Measurements from ENCODE around the gene CKS2.
A peak's percentile ranks its signal among the peaks of the same experiment; 100 is the strongest.
"Not testable (repeated sequence)": the region's sequence is repeated elsewhere in the genome, so short reads cannot be mapped to it uniquely, and the experiment has no call there.

CKS2 gene

GRCh38 chr9:89311346-89312221, 589 bp downstream of the CKS2 start:
- no peak for DNase-seq (ENCODE audit: low spot score)

- no peak for DNase-seq (ENCODE audit: low spot score)
Measured at GRCh38 chr9:89312222-89312571, 1.2 kb downstream of the CKS2 start.

DNA sequence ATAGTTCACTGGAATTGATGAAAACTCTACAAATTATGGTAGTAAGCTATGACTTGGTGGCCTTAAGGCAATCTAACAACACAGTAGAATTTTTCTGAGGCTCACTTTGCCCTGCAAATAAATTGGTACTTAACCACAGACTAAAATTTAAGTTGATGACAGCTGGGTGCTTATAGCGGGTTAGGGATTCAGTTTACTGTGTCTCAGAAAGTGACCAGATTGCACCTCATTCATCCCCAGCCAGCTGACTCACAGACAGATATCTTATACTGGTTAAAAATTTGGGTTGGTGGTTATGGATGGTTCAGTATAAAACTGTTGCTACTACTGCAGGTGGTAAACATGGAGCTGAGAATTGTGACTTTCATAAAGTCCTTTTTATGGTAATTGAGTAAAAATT, 2.8 kb downstream of the CKS2 start:
- DNase-seq (ENCODE audit: low spot score) = no peak

DNA sequence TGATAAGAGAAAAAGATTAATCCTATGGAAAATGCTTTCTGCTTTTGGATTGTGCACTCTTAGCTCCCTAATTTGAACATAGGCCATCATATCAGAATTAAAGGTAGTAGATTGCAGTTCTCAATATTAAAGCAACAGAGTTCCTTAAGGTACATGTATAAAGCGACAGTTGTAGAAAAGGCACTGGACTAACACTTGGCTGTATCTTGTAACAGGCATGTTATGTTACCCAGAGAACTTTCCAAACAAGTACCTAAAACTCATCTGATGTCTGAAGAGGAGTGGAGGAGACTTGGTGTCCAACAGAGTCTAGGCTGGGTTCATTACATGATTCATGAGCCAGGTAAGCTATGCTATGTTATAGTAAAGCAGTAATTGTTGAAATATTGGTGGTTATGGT, 4.0 kb downstream of the CKS2 start:
- DNase-seq (ENCODE audit: low spot score) = no peak

DNA sequence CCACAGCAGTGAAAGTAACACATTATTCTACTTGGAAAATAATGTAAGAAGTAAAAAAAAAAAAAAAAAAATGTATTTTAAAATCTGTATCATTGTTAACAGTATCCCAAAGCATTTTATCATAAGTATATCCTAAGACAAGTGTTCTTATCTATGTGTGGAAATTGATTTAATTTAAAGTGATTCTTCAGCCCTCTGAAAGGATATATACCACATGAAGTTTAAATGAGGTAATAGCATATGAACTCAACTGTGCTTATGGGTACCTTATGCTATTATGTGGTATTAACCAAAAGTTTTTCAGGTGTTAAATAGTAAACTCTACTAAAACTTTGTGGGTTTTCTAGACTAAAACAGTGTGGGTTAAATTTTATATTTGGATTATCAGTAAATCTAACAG, 4.5 kb downstream of the CKS2 start:
- DNase-seq (ENCODE audit: low spot score) = no peak

- DNase-seq (ENCODE audit: low spot score) = no peak
Measured at GRCh38 chr9:89317282-89317681, 6.3 kb downstream of the CKS2 start.

DNA sequence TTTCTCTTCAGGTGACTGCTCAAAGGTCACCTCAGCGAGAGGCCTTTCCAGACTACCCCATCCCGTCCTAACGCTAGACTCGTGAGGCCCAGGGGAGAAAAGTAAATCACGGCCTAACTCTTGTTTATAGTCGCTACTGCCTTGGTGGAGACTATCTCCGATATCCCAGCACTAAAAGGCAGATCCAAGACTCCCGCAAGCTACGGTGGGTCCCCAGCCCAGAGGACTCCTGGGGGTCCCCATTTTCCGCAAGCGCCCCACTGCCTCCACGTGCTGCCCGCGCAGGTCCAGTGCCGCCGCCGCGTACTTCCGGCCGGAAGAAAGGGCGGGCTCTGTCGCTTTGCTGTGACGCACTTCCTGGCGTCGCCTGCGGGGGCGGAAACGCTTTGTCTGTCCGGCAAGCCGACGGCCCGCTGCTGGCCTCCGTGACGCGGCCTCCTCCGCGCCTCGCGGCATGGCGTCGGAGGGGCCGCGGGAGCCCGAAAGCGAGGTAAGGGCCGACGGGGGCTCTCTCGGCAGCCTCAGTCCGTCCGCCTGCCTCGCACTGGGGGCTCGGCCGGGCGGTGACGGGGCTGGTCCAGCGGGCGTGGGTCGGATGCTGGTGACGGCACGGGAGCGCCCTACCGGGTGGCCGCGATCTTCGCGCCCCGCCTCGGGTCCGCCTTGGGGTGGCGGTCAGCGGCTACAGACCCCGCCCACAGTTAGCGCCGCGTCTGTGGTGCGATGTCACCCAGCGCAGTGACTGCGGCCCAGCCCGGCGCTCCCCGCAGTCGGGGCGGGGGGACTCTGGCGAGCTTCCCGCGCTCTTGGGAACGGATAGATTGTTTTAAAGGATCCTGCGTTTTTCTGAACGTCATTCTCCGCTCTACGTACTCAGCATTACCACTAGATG, 7.4 kb downstream of the CKS2 start, which contains the start of gene SECISBP2:
Gene SECISBP2, plus strand, starts transcription at position 378 of the 892 bp plus-strand sequence. Its CDS starts 77 bp downstream, at position 455.
- peak; percentile 73 for DNase-seq (ENCODE audit: low spot score)

GRCh38 chr9:89319015-89319905, 8.3 kb downstream of the CKS2 start:
- DNase-seq (ENCODE audit: low spot score) = no peak

DNA sequence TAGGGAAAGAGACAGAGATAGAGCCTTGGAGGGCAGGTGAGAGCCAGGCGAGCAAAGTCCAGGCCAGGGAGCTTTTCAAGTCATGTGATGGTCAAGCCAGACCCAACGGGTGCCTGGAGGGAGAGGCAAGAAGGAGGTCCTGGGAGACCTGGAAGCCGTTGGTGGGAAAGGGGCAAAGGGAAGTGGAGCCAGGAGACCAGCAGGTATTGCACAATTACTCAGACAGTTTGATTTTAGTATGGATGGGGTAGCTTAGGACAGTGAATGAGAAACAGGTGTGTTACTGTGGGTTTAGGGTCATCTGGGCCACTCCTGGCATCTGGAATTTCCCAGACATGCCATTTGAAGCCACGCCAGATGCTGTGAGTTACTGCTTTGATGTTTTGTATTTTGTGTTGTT, 12.4 kb downstream of the CKS2 start:
- DNase-seq (ENCODE audit: low spot score) = no peak

- no peak for DNase-seq (ENCODE audit: low spot score)
Measured at GRCh38 chr9:89325733-89326132, 14.7 kb downstream of the CKS2 start.

DNA sequence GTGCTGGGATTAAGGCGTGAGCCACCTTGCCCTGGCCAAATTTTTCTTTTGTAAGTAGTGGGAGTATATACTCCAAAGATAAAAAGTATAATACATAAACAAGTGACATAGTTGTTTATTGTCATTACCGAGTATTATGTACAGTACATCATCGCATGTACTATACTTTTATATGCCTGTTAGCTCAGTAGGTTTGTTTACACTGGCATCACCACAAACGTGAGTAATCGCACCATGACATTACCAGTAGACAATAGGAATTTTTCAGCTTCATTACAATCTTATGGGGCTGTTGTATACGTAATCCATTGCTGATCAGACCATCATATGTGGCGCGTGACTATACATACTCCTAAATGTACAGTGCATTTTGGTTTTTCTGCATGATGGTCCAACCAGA, 17.1 kb downstream of the CKS2 start:
- no peak for DNase-seq (ENCODE audit: low spot score)

GRCh38 chr9:89329917-89330316, 18.9 kb downstream of the CKS2 start:
- no peak for DNase-seq (ENCODE audit: low spot score)

GRCh38 chr9:89330513-89330912, 19.5 kb downstream of the CKS2 start:
- no peak for DNase-seq (ENCODE audit: low spot score)

DNA sequence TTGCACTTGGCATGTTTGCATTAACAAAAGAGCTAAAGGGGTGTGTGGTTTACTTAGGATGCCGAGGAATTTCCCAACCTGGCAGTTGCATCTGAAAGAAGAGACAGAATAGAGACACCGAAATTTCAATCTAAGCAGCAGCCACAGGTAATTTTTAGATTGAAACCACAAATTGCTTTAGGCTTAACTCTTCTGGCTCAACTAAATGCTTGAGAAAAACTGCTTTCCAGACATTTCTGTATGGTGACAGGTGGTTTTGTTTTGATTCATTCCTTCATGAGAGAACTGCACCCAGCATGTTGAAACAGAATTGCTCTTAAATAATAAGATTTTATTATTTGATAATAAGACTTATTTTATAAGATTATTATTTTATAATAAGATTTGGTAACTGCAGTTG, 28.8 kb downstream of the CKS2 start:
- no peak for DNase-seq (ENCODE audit: low spot score)

GRCh38 chr9:89340332-89340731, 29.3 kb downstream of the CKS2 start:
- DNase-seq (ENCODE audit: low spot score) = no peak

- no peak for DNase-seq (ENCODE audit: low spot score)
Measured at GRCh38 chr9:89342213-89342612, 31.2 kb downstream of the CKS2 start.

DNA sequence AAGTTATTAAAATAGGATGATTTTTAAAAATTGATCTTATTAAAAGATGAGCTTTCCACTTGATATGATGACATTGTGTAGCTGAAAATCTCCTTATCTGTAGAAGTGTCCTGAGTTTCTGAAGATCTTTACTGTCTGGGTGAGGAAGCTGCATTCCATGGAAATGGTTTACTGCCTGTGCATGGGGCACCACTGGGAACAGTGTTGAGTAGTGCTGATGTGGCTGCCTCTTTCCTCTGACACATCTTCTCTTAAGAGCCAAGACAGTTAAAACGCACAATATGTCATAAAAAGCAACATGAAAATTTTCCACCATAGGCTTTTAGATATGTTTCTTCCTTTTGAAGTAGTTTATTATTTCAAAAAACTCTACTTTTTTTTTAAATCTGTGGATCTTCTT, 32.0 kb downstream of the CKS2 start:
- no peak for DNase-seq (ENCODE audit: low spot score)

DNA sequence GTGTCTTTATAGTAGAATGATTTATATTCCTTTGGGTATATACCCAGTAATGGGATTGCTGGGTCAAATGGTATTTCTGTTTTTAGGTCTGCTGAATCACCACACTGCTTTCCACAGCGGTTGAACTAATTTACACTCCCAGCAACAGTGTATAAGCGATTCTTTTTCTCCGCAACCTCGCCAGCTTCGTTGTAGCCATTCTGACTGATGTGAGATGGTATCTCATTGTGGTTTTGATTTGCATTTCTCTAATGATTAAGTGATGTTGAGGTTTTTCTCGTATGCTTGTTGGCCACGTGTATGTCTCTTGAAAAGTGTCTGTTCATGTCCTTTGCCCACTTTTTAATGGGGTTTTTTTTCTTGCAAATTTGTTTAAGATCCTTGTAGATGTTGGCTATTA, 32.8 kb downstream of the CKS2 start:
- DNase-seq (ENCODE audit: low spot score) = not testable (repeated sequence)

- DNase-seq (ENCODE audit: low spot score) = no peak
Measured at GRCh38 chr9:89345476-89345875, 34.5 kb downstream of the CKS2 start.

DNA sequence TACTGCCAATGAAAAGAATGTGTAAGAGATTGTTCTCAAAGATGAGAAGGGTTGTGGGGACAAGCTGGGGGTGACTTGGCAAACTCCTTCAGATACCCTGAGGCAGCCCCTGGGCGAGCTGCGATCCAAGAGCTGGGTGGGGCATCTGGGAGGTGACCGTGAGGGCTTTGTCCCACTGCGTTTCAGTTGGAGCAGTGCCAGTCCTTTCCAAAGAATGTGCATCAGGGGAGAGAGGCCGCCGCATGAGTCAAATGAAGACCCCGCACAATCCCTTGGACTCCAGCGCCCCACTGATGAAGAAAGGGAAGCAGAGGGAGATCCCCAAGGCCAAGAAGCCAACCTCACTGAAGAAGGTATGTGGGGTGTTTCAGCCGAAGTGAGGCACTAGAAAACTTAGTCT, 35.7 kb downstream of the CKS2 start:
- no peak for DNase-seq (ENCODE audit: low spot score)

DNA sequence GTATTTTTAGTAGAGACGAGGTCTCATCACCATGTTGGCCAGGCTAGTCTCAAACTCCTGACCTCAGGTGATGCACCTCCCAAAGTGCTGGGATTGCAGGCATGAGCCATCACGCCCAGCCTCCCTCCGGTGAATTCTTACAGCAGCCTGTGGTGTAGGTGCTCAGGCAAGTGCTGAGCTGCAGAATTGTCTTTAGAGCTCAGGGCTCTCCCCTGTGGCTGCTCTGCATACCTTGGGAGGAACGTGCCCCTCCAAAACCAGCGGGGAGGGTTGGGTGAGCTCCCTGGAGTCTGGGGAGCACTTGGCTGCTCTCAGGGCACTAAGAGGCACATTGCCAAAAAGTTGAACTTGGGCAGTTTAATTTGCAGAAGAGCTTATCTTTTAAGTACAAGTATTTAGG, 36.7 kb downstream of the CKS2 start:
- no peak for DNase-seq (ENCODE audit: low spot score)

- no peak for DNase-seq (ENCODE audit: low spot score)
Measured at GRCh38 chr9:89349607-89350006, 38.6 kb downstream of the CKS2 start.
